GM18511 (cell line): ENCODE results near the gene KLHL29.

ENCODE experiments used
- ATAC-seq: cut with Tn5 transposase; IDR thresholded peaks from one replicate; pipeline ENCODE4 v1.9.1; 2021; ENCODE audit warnings: mild to moderate bottlenecking, moderate library complexity; ENCODE audit not compliant: unreplicated experiment

KLHL29 gene

GRCh38 chr2:23544589-23545295, 159.8 kb downstream of the KLHL29 start:
- ATAC-seq = no peak

- no peak for ATAC-seq
Observed at GRCh38 chr2:23545396-23545795, 160.4 kb downstream of the KLHL29 start.

DNA sequence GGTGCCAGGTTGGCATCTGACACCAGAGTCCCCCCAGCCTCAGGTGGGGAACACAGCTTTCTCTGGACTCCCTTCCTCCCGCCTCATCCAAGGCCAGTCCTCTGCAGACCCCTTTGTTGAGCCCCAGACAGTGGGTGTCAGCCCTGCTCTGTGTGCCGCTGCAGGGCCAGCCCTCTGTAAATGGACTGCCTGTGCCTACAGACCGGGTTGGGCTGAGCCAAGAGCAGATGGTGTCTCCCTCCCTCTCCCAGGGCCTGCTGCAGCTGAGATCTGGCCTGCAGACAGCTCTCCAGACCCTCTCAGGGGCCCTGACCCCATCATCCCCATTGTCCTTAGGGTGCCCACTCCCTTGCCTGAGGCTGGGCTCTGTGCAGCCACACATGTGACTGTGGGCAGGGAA, 160.8 kb downstream of the KLHL29 start:
- no peak for ATAC-seq

GRCh38 chr2:23546913-23547312, 161.9 kb downstream of the KLHL29 start:
- no peak for ATAC-seq

DNA sequence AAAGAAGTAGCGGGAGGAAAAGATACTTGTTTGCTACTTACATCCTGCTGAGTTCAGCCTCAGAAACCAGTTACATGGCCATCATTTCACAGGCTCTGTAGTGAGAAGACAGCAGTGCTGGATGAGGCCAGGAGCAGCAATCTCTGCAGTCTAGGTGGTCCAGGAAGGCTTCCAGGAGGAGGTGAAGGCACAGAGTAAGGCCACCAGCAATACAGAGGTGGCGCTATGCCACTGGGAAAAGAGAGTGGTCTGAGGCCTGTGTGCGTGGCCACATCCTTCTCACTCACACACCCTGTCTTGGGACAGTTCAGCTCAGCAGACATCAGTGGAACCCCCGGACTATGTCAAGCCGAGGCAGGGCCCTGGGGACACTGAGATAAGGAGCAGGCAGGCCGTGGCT, 162.7 kb downstream of the KLHL29 start:
- ATAC-seq = no peak

DNA sequence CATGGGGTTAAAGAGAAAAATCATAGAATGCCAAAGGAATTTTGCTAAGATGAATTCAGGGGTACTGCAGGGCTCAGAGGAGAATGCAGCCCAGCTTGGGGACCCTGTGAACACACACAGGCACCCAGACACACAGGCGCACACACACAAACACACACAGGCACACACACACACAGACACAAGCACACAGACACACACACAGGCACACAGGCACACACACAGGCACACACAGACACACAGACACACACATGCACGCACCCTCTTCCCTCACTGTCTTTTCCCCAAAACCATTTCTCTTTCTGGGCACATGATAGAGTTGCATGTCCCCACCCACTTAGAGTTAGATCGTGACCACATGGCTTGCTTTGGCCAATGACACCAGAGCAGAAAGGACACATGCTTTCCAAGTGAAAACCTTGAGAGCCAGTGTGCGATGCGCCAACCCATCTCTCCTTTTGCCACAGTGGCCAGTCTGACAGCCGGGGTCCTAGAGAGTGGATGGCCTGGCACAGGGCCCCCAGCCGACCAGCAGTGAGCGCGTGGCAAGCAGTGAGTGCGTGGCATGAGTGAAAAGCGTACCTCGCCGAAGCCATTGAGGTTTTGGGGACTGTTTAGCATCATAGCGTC, 163.3 kb downstream of the KLHL29 start:
- ATAC-seq = no peak

DNA sequence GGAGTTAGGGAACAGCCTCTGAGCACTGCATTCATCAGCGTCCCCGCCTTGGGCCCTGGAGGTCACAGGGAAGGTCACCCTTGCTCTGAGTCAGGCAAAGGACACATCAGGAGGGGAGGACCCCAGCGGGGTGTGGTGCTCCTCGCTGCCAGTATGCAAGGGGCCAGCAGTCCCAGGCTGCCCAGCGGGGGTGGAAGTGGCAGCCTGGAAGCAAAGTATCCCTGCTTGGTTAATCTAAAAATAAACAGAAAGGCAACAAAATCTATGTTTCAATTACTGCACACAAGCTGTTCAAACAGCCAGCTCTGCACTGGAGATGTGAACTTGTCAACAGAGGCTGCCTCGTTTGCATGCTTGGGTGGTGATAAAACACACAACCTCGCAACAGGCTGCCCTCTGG, 164.1 kb downstream of the KLHL29 start:
- no peak for ATAC-seq

DNA sequence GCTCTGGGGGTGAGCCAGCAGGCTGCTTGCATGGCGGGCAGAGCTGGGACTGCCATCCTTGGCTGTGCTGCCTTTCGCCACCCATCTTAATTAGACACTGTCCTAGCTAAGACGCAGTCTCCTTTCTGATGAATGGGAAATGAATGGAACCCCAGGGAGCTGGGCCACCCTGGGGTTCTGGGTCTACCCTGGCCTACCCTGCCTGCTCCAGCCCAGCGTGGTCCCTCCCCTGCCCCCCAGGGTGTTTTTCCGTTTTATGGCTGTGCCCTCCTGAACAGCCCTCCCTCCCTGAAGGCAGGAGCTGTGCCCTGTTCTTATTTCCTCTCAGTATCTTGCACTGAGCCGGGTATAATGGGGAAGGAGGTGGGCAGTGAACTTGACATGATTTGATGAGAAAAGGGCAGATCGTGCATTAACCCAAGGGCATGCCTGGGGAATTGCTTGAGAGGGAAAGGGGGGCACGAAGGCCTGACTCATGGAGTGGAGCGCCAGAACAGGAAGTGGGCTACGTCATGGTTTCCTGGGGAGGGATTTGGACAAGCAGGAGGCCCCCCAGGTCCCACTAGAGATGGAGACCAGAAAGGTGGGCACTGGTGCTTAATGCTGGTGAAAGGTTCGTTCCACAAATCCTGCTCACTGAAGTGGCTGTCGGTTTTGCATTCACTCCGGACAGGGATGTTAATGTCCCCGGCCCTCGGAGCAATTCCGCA, 165.0 kb downstream of the KLHL29 start:
- ATAC-seq = no peak

DNA sequence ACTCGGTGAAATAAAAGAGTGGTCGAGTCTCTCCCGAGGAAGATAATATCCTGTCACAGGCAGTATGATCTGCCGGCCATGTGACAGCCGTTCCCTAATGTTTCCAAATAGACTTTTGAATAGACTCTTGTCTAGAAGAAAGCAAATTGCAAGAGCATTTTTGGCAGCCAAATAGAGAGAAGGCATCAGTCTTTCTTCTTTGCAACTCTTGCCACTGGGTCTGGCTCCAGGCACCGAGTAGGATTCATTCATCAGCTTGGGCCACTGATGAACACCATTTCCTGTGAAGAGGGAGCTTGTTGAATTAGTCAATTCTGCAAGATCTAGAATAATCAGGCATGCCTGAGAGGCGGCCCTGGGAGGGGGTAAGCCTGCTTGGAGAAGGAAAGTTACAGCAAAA, 165.6 kb downstream of the KLHL29 start:
- ATAC-seq = no peak

DNA sequence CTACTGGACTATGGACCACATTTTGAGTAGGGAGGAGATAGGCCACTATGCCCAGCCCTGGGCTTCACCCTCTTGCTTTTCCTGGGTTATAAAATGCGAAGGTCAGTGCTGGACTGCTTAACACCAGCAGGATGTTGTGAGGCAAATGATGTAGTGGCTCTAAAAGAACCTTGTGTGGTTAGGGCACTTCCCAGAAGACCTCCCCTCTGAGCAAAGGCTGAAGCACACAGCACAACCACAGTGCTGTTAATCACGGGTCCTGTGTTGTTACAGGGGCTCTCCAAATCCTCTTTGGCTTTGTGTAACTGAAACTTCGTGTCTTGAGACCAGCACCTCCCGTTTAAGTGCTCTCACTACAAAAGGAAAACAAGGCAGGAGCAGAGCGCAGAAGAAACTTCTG, 166.9 kb downstream of the KLHL29 start:
- no peak for ATAC-seq

DNA sequence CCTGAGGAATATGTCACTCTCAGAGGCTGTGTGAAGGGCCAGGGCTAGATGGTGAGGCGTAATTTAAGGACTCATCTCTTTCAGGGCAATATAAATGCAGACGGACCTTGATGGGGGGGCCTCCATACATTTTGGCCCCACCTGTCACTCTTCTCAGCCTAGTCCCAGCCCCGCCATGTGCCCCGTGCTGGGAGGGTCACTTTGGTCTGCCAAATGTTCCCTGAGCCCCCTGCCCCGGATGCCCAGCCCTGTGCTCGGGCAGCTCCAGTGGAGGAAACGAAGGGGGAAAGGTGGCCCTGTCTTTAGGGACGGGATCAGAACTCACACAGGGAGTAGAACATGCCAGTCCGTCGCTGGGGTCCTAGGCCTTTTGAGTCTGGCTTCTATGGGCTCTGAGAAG, 168.6 kb downstream of the KLHL29 start:
- no peak for ATAC-seq

DNA sequence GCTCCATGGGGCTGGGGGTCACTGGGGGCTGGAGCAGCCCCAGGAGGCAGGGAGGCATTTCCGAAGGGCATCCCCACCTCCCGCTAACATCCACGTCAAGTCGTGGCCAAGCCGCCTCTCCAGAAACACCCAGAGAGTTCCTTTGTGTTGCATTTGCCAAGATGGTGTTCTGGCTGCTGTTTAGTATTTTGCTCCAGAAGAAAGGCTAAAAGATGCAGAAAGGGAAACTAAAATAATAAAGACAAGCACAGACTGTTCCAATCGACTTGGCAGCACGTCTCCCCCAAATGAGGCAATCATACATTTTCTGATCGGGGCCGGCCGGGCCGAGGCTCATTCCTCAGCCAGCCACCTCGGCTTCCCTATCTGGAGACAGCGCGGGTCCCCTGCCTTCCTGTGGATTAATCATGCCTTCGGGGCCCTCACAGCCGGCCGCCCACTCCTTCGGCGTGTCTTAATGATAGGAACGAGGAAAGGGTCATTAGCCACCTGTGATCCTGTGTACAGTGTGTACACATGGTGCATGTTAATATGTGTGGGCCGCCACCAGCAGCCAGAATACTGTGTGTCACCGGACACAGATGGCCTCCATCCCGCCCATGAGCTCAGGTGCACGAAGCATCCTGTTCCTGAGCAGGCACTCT, 169.2 kb downstream of the KLHL29 start:
- no peak for ATAC-seq

- no peak for ATAC-seq
Observed at GRCh38 chr2:23555944-23556343, 171.0 kb downstream of the KLHL29 start.

- ATAC-seq = no peak
Observed at GRCh38 chr2:23556929-23557328, 171.9 kb downstream of the KLHL29 start.

GRCh38 chr2:23557455-23557854, 172.5 kb downstream of the KLHL29 start:
- ATAC-seq = no peak

DNA sequence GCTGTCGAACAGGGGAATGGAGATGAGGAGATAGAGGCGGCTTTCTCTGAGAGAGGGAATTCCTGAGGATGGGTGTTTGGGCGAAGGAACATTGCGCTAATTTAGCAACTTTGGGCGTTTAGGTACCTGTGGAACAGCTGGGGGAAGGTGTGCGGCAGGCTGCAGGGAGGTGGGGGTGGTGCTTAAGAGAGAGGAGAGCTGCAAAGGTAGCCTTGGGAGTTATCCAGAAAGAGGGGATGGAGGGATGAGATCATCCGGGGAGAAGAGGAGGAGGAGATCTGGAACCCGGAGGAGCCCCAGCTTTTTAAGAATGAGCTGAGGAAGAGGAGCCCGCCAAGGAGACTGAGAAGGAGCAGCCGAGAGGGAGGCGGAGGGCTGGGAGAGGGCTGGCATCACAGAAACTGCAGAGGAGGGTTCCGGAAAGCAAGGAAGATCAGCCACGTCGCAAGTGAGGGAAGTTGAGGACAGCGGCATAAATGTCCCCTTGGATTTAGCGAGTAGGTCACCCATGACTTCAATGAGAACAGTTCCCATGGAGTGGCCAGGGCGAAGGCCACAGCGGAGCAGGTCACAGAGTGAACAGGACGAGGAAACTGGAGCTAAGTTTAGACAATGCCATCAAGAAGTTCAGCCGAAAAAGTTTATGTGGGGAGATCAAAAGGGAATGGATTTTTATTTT, 174.7 kb downstream of the KLHL29 start:
- no peak for ATAC-seq

GRCh38 chr2:23561088-23561487, 176.1 kb downstream of the KLHL29 start:
- no peak for ATAC-seq

DNA sequence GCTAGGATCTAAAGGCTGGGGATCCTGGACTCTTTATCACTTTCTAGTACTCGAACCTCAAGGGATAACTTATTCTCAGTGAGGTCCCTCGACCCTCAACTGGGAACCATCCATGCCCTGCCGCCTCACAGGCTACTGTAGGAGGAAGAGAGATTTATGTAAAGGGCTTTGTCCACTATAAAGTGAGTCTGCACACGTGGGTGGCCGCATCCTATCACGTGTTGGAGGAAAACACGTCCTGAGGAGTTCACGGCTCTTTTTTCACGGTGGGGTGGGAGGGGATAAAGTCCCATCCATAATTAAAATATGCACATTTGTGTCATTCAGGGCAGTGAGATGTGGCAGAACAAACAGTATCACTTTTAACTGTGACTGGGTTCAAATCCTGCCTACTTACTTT, 176.6 kb downstream of the KLHL29 start:
- ATAC-seq = no peak

GRCh38 chr2:23562143-23562542, 177.2 kb downstream of the KLHL29 start:
- no peak for ATAC-seq

- ATAC-seq = no peak
Observed at GRCh38 chr2:23563151-23563550, 178.2 kb downstream of the KLHL29 start.
